Gastroesophageal sphincter (tissue), 4 donors: ENCODE measurements around the gene CTNNBL1. TPM values are rescaled to one million over a fixed set of nuclear protein-coding genes. Genes with fewer than 3 reads are reported as not detected.

Experiments used
- ATAC-seq: fragments of 150-250 bp; one replicate; pipeline ENCODE4 v1.9.1; 2016; ENCODE audit warnings: mild to moderate bottlenecking, moderate library complexity
- H3K27ac ChIP-seq, 4 donors: fragments of 200-600 bp; sonication (generic) in 3 of 4; 1 replicate in 3 of 4; 2 replicates in 1 of 4; pipeline ENCODE4 v1.5.1; 2016 to 2019
- H3K27me3 ChIP-seq: fragments of 200-600 bp; sonication (generic); one replicate; pipeline ENCODE4 v1.5.1; 2019
- H3K36me3 ChIP-seq, 2 donors: fragments of 200-600 bp; sonication (generic); one replicate each; pipeline ENCODE4 v1.5.1; 2019; ENCODE audit warnings: control low read depth in 1 of 2
- H3K4me1 ChIP-seq, 3 donors: fragments of 200-600 bp; sonication (generic); 1 replicate in 2 of 3; 2 replicates in 1 of 3; pipeline ENCODE4 v1.5.1; 2016 to 2019; ENCODE audit warnings: control low read depth in 2 of 3
- H3K4me3 ChIP-seq, 2 donors: fragments of 200-600 bp; sonication (generic); one replicate each; pipeline ENCODE4 v1.5.1; 2019; ENCODE audit warnings: mild to moderate bottlenecking in 1 of 2, moderate library complexity in 1 of 2
- H3K9me3 ChIP-seq, 3 donors: fragments of 200-600 bp; sonication (generic); one replicate each; pipeline ENCODE4 v1.5.1; 2017 to 2019; ENCODE audit warnings: control low read depth in 2 of 3
- CTCF ChIP-seq, 4 experiments: fragments of 200-600 bp in 2 of 4; fragments of 450-650 bp in 2 of 4; sonication (generic) in 1 of 4; IDR thresholded peaks; one replicate each; pipeline ENCODE4 v1.5.1; 2017 to 2019; ENCODE audit warnings: antibody characterized with exemption in 4 of 4, mild to moderate bottlenecking in 2 of 4, moderate library complexity in 2 of 4
- EP300 ChIP-seq: sonication (generic); formaldehyde crosslinking; IDR thresholded peaks from one replicate; pipeline ENCODE4 v1.6.1; 2017; ENCODE audit warnings: antibody characterized with exemption, mild to moderate bottlenecking
- POLR2A ChIP-seq, 2 donors: fragments of 450-650 bp; IDR thresholded peaks; one replicate each; pipeline ENCODE4 v1.6.1; 2017; ENCODE audit warnings: antibody characterized with exemption in 2 of 2, mild to moderate bottlenecking in 2 of 2, moderate library complexity in 1 of 2
- POLR2AphosphoS5 ChIP-seq: sonication (generic); formaldehyde crosslinking; IDR thresholded peaks from one replicate; pipeline ENCODE4 v1.6.1; 2017; ENCODE audit warnings: antibody characterized with exemption
- WGBS, 2 donors: methylation state at CpG; one replicate each; pipeline ENCODE4 v1.1.5; 2018; ENCODE audit warnings: low coverage in 1 of 2; 5-methylcytosine and 5-hydroxymethylcytosine counted together
- total RNA-seq, 4 donors: library from RNA; depleted of rRNA; stranded (reverse); fragments of >200 nt; gene quantifications; one replicate each; pipeline ENCODE4 v1.1.0, GENCODE V29; 2016

CTNNBL1 gene
- total RNA-seq, 4 donors from 2014 or later, result 43.8 to 58.4 (median 47.1) TPM

- H3K4me1 ChIP-seq, result peaks cover 0 to 6% (median 0%) of the 10 kb centered on the region in 3 donors
- H3K36me3 ChIP-seq, result no peaks in the 10 kb centered on the region
- WGBS, 2 donors, result 61 to 77% methylated on average over 6 of the region's 16 CpGs
- TF ChIP-seq POLR2AphosphoS5 (no peak), CTCF (IDR thresholded peaks at IDR 0.05) (no peak), POLR2A (IDR thresholded peaks at IDR 0.05) (no peak), EP300 (no peak)
- ATAC-seq, result no peak
- H3K27me3 ChIP-seq, result no peaks in the 10 kb centered on the region
- no peaks in the 10 kb centered on the region for H3K9me3 ChIP-seq
- H3K4me3 ChIP-seq, result no peak overlapping the region
- no peak overlapping the region for H3K27ac ChIP-seq
Observed at GRCh38 chr20:37882961-37883712, 189.3 kb downstream of the CTNNBL1 start.

- TF ChIP-seq POLR2AphosphoS5 (no peak), POLR2A (IDR thresholded peaks at IDR 0.05) (no peak), CTCF (IDR thresholded peaks at IDR 0.05) (no peak), EP300 (no peak)
- ATAC-seq, result no peak
- Histone ChIP-seq H3K36me3 (no peaks in the 10 kb centered on the region), H3K4me1 (peaks cover 0 to 6% (median 0%) of the 10 kb centered on the region in 3 donors), H3K4me3 (no peak overlapping the region), H3K27me3 (no peaks in the 10 kb centered on the region), H3K9me3 (no peaks in the 10 kb centered on the region), H3K27ac (no peak overlapping the region)
- 87 to 98% methylated on average over 3 to 8 of the region's 8 CpGs for WGBS, 2 donors
Observed at GRCh38 chr20:37885042-37885441, 191.2 kb downstream of the CTNNBL1 start.

GRCh38 chr20:37885593-37886503 is 192.0 kb downstream of the CTNNBL1 start:
- no peak overlapping the region for H3K4me3 ChIP-seq
- ATAC-seq, result no peak
- H3K27me3 ChIP-seq, result no peaks in the 10 kb centered on the region
- H3K4me1 ChIP-seq, result peaks cover 0 to 3% (median 0%) of the 10 kb centered on the region in 3 donors
- TF ChIP-seq CTCF (IDR thresholded peaks at IDR 0.05), result no peak
- no peak for TF ChIP-seq EP300
- no peaks in the 10 kb centered on the region for H3K9me3 ChIP-seq
- 59 to 67% methylated on average over 10 to 19 of the region's 32 CpGs for WGBS, 2 donors
- H3K27ac ChIP-seq, result no peak overlapping the region
- no peaks in the 10 kb centered on the region for H3K36me3 ChIP-seq

- 83% methylated on average over 3 of the region's 4 CpGs; no CpG with 5 or more reads in 1 of the 2 donors for WGBS, 2 donors
- TF ChIP-seq CTCF (IDR thresholded peaks at IDR 0.05) (no peak), POLR2A (IDR thresholded peaks at IDR 0.05) (no peak), EP300 (no peak), POLR2AphosphoS5 (no peak)
- ATAC-seq, result no peak
- H3K36me3 ChIP-seq, result no peaks in the 10 kb centered on the region
- H3K4me3 ChIP-seq, result no peak overlapping the region
- H3K27ac ChIP-seq, result no peak overlapping the region
- H3K27me3 ChIP-seq, result no peaks in the 10 kb centered on the region
- H3K4me1 ChIP-seq, result no peaks in the 10 kb centered on the region
- H3K9me3 ChIP-seq, result no peaks in the 10 kb centered on the region
Observed at GRCh38 chr20:37886851-37887297, 193.0 kb downstream of the CTNNBL1 start.
